HL-60 (cell line): Measurements from ENCODE around the gene GPR33.

Source experiments
- DNase-seq, 2 experiments: peaks; one replicate each; pipeline ENCODE4 v3.0.0-alpha.2; 2010 to 2020; ENCODE audit warnings: low read depth in 1 of 2, low spot score in 1 of 2
- H3K27ac ChIP-seq: fragments of 250-450 bp; sonication (Bioruptor Pico); replicated peaks from 2 replicates; pipeline ENCODE4 v1.5.1; 2020; ENCODE audit warnings: mild to moderate bottlenecking, moderate library complexity
- H3K27me3 ChIP-seq: fragments of 250-450 bp; sonication (Bioruptor Pico); 2 replicates; pipeline ENCODE4 v1.5.1; 2021; ENCODE audit warnings: mild to moderate bottlenecking, moderate library complexity; ENCODE audit not compliant: insufficient read depth, poor library complexity, severe bottlenecking
- H3K4me3 ChIP-seq: replicated peaks from 2 replicates; pipeline ENCODE4 v1.5.1; 2011; ENCODE audit warnings: mild to moderate bottlenecking, control low read depth, low read length; ENCODE audit not compliant: insufficient read depth
- GABPA ChIP-seq: IDR thresholded peaks from 2 replicates; pipeline ENCODE4 v1.6.1; 2012; ENCODE audit warnings: low read depth
- POLR2AphosphoS5 ChIP-seq: IDR thresholded peaks from 2 replicates; pipeline ENCODE4 v1.6.1; 2012; ENCODE audit warnings: low read depth
- SPI1 ChIP-seq: IDR thresholded peaks from 2 replicates; pipeline ENCODE4 v1.6.1; 2012; ENCODE audit warnings: low read depth, mild to moderate bottlenecking, borderline replicate concordance
- TF ChIP-seq, protein P1 (sequence below): IDR thresholded peaks from 2 replicates; pipeline ENCODE4 v1.6.1; 2012; ENCODE audit warnings: low read depth; ENCODE audit not compliant: insufficient replicate concordance
- TF ChIP-seq, protein P2 (sequence below): IDR thresholded peaks from one replicate; pipeline ENCODE4 v1.5.1; 2011; ENCODE audit warnings: low read length, control low read depth, inconsistent platforms; ENCODE audit not compliant: insufficient read depth

The GPR33 gene

DNA sequence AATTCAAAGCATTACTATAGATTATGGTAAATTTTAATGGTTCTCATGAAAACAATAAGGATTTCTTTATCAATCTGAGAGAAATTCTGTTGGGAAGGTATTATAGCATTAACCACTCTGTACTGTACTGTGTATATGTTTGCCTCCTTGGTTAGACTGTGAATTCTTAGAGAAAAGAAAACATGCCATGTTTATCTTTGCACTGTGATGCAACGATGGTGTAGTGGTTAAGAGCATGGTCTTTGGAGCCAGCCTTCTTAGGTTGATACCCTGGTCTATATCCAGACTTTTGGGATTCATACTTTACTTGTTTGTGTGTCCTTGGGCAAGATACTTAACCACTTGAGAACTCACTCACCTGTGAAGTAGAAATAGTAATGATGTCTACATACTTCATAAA is 41.2 kb upstream of the GPR33 start:
- H3K4me3 ChIP-seq = no peak overlapping the region
- no peak for DNase-seq
- H3K27ac ChIP-seq = no peak overlapping the region
- H3K27me3 ChIP-seq = peaks cover 7% of the 10 kb centered on the region
- TF ChIP-seq POLR2AphosphoS5 (no peak), GABPA (no peak), SPI1 (no peak)
- TF ChIP-seq, protein P1, sequence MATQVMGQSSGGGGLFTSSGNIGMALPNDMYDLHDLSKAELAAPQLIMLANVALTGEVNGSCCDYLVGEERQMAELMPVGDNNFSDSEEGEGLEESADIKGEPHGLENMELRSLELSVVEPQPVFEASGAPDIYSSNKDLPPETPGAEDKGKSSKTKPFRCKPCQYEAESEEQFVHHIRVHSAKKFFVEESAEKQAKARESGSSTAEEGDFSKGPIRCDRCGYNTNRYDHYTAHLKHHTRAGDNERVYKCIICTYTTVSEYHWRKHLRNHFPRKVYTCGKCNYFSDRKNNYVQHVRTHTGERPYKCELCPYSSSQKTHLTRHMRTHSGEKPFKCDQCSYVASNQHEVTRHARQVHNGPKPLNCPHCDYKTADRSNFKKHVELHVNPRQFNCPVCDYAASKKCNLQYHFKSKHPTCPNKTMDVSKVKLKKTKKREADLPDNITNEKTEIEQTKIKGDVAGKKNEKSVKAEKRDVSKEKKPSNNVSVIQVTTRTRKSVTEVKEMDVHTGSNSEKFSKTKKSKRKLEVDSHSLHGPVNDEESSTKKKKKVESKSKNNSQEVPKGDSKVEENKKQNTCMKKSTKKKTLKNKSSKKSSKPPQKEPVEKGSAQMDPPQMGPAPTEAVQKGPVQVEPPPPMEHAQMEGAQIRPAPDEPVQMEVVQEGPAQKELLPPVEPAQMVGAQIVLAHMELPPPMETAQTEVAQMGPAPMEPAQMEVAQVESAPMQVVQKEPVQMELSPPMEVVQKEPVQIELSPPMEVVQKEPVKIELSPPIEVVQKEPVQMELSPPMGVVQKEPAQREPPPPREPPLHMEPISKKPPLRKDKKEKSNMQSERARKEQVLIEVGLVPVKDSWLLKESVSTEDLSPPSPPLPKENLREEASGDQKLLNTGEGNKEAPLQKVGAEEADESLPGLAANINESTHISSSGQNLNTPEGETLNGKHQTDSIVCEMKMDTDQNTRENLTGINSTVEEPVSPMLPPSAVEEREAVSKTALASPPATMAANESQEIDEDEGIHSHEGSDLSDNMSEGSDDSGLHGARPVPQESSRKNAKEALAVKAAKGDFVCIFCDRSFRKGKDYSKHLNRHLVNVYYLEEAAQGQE = no peak
- TF ChIP-seq, protein P2, sequence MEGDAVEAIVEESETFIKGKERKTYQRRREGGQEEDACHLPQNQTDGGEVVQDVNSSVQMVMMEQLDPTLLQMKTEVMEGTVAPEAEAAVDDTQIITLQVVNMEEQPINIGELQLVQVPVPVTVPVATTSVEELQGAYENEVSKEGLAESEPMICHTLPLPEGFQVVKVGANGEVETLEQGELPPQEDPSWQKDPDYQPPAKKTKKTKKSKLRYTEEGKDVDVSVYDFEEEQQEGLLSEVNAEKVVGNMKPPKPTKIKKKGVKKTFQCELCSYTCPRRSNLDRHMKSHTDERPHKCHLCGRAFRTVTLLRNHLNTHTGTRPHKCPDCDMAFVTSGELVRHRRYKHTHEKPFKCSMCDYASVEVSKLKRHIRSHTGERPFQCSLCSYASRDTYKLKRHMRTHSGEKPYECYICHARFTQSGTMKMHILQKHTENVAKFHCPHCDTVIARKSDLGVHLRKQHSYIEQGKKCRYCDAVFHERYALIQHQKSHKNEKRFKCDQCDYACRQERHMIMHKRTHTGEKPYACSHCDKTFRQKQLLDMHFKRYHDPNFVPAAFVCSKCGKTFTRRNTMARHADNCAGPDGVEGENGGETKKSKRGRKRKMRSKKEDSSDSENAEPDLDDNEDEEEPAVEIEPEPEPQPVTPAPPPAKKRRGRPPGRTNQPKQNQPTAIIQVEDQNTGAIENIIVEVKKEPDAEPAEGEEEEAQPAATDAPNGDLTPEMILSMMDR = no peak

DNA sequence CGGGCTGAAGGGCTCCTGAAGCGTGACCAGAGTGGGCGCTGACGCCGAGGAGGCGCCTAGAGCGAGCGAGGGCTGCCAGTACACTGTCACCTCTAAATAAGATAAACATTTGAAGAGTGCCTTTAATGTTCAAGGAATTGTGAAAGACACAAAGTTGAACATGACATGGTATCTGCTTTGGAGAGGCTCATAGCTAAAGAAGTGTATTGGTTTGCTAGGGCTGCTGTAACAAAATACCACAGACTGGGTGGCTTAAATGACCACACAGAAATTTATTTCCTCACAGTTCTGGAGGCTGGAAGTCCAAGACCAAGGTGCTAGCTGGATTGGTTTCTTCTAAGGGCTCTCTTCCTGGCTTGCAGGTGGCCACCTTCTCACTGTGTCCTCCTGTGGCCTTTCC is 39.7 kb upstream of the GPR33 start:
- Histone ChIP-seq H3K27me3 (peaks cover 3% of the 10 kb centered on the region), H3K27ac (no peak overlapping the region), H3K4me3 (no peak overlapping the region)
- no peak for DNase-seq
- TF ChIP-seq POLR2AphosphoS5 (no peak), SPI1 (no peak), GABPA (no peak)
- TF ChIP-seq, protein P2 = no peak
- TF ChIP-seq, protein P1 = no peak

DNA sequence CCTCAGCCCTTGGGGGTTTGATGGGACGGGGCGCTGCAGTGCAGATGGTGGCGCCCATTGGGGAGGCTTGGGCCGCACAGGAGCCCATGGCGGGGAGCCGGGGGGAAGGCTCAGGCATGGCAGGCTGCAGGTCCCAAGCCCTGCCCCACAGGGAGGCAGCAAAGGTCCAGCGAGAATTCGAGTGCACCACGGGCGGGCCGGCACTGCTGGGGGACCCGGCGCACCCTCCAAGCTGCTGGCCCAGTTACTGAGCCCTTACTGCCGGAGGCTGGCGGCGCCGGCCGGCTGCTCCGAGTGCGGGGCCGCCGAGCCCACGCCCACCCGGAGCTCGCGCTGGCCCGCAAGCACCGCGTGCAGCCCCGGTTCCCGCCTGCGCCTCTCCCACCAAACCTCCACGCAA is 39.2 kb upstream of the GPR33 start:
- Histone ChIP-seq H3K4me3 (no peak overlapping the region), H3K27ac (no peak overlapping the region), H3K27me3 (peaks cover 2% of the 10 kb centered on the region)
- DNase-seq = no peak
- TF ChIP-seq, protein P1 = no peak
- TF ChIP-seq SPI1 (no peak), POLR2AphosphoS5 (no peak), GABPA (no peak)
- TF ChIP-seq, protein P2 = no peak
